Measurements from ENCODE around the gene TRIM24. TPM values are rescaled to one million over a fixed set of nuclear protein-coding genes. Genes with fewer than 3 reads are reported as not detected.
A peak's percentile ranks its signal among the peaks of the same experiment; 100 is the strongest.
"Not testable (repeated sequence)": the region's sequence is repeated elsewhere in the genome, so short reads cannot be mapped to it uniquely, and the experiment has no call there.

The TRIM24 gene
- total and polyA plus RNA-seq, 10 of the 15 experiments (the other 5 are each of a cell fraction or from before 2014, with no cell fraction given) = 4.6 to 23.5 (median 13.6) TPM

GRCh38 chr7:138460649-138461607 lies 869 bp downstream of the TRIM24 start (continued):
- TF ChIP-seq FOXK2 (IDR thresholded peaks at IDR 0.05) (no peak), WRNIP1 (IDR thresholded peaks at IDR 0.05; ENCODE audit: borderline replicate concordance, low read depth, low read length) (no peak), PBX3 (IDR thresholded peaks at IDR 0.05; ENCODE audit: insufficient replicate concordance, low read depth, low read length) (no peak)

GRCh38 chr7:138463291-138463618 lies 3.2 kb downstream of the TRIM24 start:
- H3K36me3 ChIP-seq (ENCODE audit: control insufficient read depth in 2 of 2, insufficient read depth in 2 of 2, low read length in 1 of 2); RAD21 ChIA-PET (ENCODE audit: unreplicated experiment); H3K9me3 ChIP-seq (replicated peaks; ENCODE audit: control insufficient read depth, insufficient read depth, low read length); ATAC-seq; H3K27ac ChIP-seq (ENCODE audit: control insufficient read depth, insufficient read depth); DNase-seq (ENCODE audit: low read depth, low spot score); in situ Hi-C loops (cut with MboI); CTCF ChIA-PET; H3K4me3 ChIP-seq; H3K9ac ChIP-seq (ENCODE audit: control insufficient read depth, insufficient read depth, low read length); FAIRE-seq; H3K4me1 ChIP-seq (ENCODE audit: control insufficient read depth, insufficient read depth, low read length); H2AFZ ChIP-seq (ENCODE audit: control insufficient read depth, low read depth, low read length); H3K27me3 ChIP-seq (replicated peaks in 1 of 2; ENCODE audit: control insufficient read depth in 2 of 2, insufficient read depth in 2 of 2, low read length in 1 of 2); H4K20me1 ChIP-seq (ENCODE audit: control insufficient read depth, insufficient read depth): not testable (repeated sequence)
- POLR2A ChIA-PET = interaction anchor here (0.6 to 0.8 kb wide), 2 partner anchors 12 to 162 kb away, joined by 6 to 8 read pairs; no protein-coding TSS in a partner anchor
- intact Hi-C loops (cut with micrococcal nuclease; ENCODE audit: unreplicated experiment) = loop anchor here (5.0 to 10.0 kb wide), 3 partner anchors 79 to 558 kb away; no protein-coding TSS in a partner anchor
- H3K4me2 ChIP-seq (ENCODE audit: control insufficient read depth, insufficient read depth) = peak overlapping the region; percentile 31; the same call in 1 of the 2 replicates
- peaks cover 61% of the 10 kb centered on the region for H3K79me2 ChIP-seq (ENCODE audit: control insufficient read depth, insufficient read depth, low read length)
- 99% methylated on average over 6 of the region's 6 CpGs for WGBS (ENCODE audit: insufficient coverage, insufficient replicate concordance, low lambda C conversion rate, missing lambda C conversion rate)
- SMC1A ChIA-PET (ENCODE audit: uncharacterized antibody, unreplicated experiment) = interaction anchor here (0.7 to 1.9 kb wide), 2 partner anchors 15 to 434 kb away, joined by 3 to 7 read pairs; no protein-coding TSS in a partner anchor
- BruUV-seq (replicated peaks) = TSS peak; percentile 20
- 0 out of 2 replicates have a peak, but pooled peaks have one; percentile 36 for TF ChIP-seq MLLT1 (IDR thresholded peaks at IDR 0.05)

All from GM12878 (cell line).